Right lobe of liver (tissue), 6 donors: ENCODE data around the gene PTGFR. TPM values are rescaled to one million over a fixed set of nuclear protein-coding genes. Genes with fewer than 3 reads are reported as not detected.
A peak's percentile ranks its signal among the peaks of the same experiment; 100 is the strongest.

Experiments used
- ATAC-seq, 4 donors: fragments of 200-7000 bp; cut with Tn5 transposase; one replicate each; pipeline ENCODE4 v1.9.1; 2020; ENCODE audit warnings: mild to moderate bottlenecking in 4 of 4, moderate library complexity in 4 of 4
- DNase-seq, 3 donors: peaks; one replicate each; pipeline ENCODE4 v3.0.0-alpha.2; 2020
- H3K27ac ChIP-seq, 3 donors: fragments of 200-600 bp; one replicate each; pipeline ENCODE4 v1.8.0; 2022
- H3K27me3 ChIP-seq, 2 donors: fragments of 200-600 bp; one replicate each; pipeline ENCODE4 v1.8.0; 2022
- H3K36me3 ChIP-seq, 4 donors: fragments of 200-600 bp; sonication (generic) in 1 of 4; one replicate each; pipeline versions ENCODE4 v1.5.1 to v1.8.0; 2017 to 2022; ENCODE audit warnings: control low read depth in 1 of 4
- H3K4me1 ChIP-seq, 4 donors: fragments of 200-600 bp; sonication (generic) in 1 of 4; one replicate each; pipeline versions ENCODE4 v1.5.1 to v1.8.0; 2017 to 2022; ENCODE audit warnings: control low read depth in 1 of 4
- H3K4me3 ChIP-seq, 3 donors: fragments of 200-600 bp; one replicate each; pipeline ENCODE4 v1.8.0; 2022
- H3K9me3 ChIP-seq, 4 donors: fragments of 200-600 bp; sonication (generic) in 1 of 4; one replicate each; pipeline versions ENCODE4 v1.5.1 to v1.8.0; 2017 to 2022; ENCODE audit warnings: control low read depth in 1 of 4
- CTCF ChIP-seq, 4 donors: fragments of 200-600 bp in 3 of 4; fragments of 450-650 bp in 1 of 4; IDR thresholded peaks; one replicate each; pipeline versions ENCODE4 v1.5.1 to v1.8.0; 2016 to 2022; ENCODE audit warnings: antibody characterized with exemption in 4 of 4, mild to moderate bottlenecking in 2 of 4
- POLR2A ChIP-seq: fragments of 450-650 bp; IDR thresholded peaks from one replicate; pipeline ENCODE4 v1.6.1; 2017; ENCODE audit warnings: antibody characterized with exemption, mild to moderate bottlenecking
- WGBS: methylation state at CpG from one replicate; pipeline ENCODE4 v1.1.6; 2018; ENCODE audit warnings: low coverage, low lambda C conversion rate; ENCODE audit not compliant: insufficient coverage; ENCODE audit errors: missing lambda C conversion rate; 5-methylcytosine and 5-hydroxymethylcytosine counted together
- intact Hi-C, 2 donors: fragments of 100-400 bp; cut with DNase I; formaldehyde crosslinking; loops; one replicate each; pipeline versions ENCODE4 v1.11.2 to v1.14.1; 2022
- total RNA-seq, 6 experiments: library from RNA; depleted of rRNA in 2 of 6; stranded (reverse); fragments of >200 nt in 2 of 6; fragmentation: NEBNext Ultra II Directional in 3 of 6; extraction: Animal tissue kit (Norgen Biotek cat#: 25700) in 3 of 6; gene quantifications; one replicate each; pipeline versions ENCODE4 v1.1.0 to v1.2.4, GENCODE V29; 2016 to 2023
- donor health status: DM: no; HTN: yes; CAD: no.
- donor health status: DM: no; HTN: no; CAD: no.
- donor health status: DM: no; HTN: no; CAD: no.
- donor health status: DM: no; HTN: yes; CAD: no.
- donor health status: DM: no; HTN: yes; CAD: no.

The PTGFR gene
- total RNA-seq, 6 experiments from 2014 or later, result 0.95 to 10.5 (median 2.8) TPM

- Histone ChIP-seq H3K36me3 (no peaks in the 10 kb centered on the region), H3K27ac (no peak overlapping the region), H3K9me3 (no peaks in the 10 kb centered on the region), H3K4me1 (no peaks in the 10 kb centered on the region), H3K27me3 (no peaks in the 10 kb centered on the region), H3K4me3 (no peak overlapping the region)
- DNase-seq (no peak), ATAC-seq (no peak)
- WGBS, result 100% methylated on average over 1 of the region's 1 CpG
- TF ChIP-seq POLR2A, result no peak
- no peak for TF ChIP-seq CTCF (IDR thresholded peaks at IDR 0.05)
- intact Hi-C loops, result no loop called here
These were observed 25.6 kb upstream of the PTGFR start for GRCh38 chr1:78465143-78465542.

- DNase-seq, result no peak
- intact Hi-C loops, result no loop called here
These were observed 22.3 kb upstream of the PTGFR start for GRCh38 chr1:78468521-78468920.

GRCh38 chr1:78469576-78469975, 21.2 kb upstream of the PTGFR start:
- ATAC-seq, result no peak
- Histone ChIP-seq H3K36me3 (no peaks in the 10 kb centered on the region), H3K4me1 (peaks cover 0 to 29% (median 13%) of the 10 kb centered on the region in 4 donors), H3K9me3 (no peaks in the 10 kb centered on the region), H3K27me3 (no peaks in the 10 kb centered on the region), H3K27ac (no peak overlapping the region), H3K4me3 (no peak overlapping the region)
- WGBS, result 40% methylated on average over 1 of the region's 1 CpG
- no peak for DNase-seq
- intact Hi-C loops, result no loop called here
- no peak for TF ChIP-seq CTCF (IDR thresholded peaks at IDR 0.05)
- no peak for TF ChIP-seq POLR2A

More at GRCh38 chr1:78468521-78468920, 22.3 kb upstream of the PTGFR start:
- no peaks in the 10 kb centered on the region for H3K27me3 ChIP-seq
- H3K4me3 ChIP-seq, result no peak overlapping the region
- peaks cover 0 to 18% (median 7%) of the 10 kb centered on the region in 4 donors for H3K4me1 ChIP-seq
- 100% methylated on average over 1 of the region's 1 CpG for WGBS
- no peaks in the 10 kb centered on the region for H3K9me3 ChIP-seq
- H3K36me3 ChIP-seq, result no peaks in the 10 kb centered on the region
- TF ChIP-seq CTCF (IDR thresholded peaks at IDR 0.05), result no peak
- no peak for TF ChIP-seq POLR2A
- ATAC-seq, result no peak
- no peak overlapping the region for H3K27ac ChIP-seq

- TF ChIP-seq POLR2A (no peak), CTCF (IDR thresholded peaks at IDR 0.05) (no peak)
- DNase-seq (no peak), ATAC-seq (peak in 3 of 4 donors; percentile 2 to 42 (median 24))
- H3K9me3 ChIP-seq, result no peaks in the 10 kb centered on the region
- H3K27ac ChIP-seq, result peak overlapping the region in 2 of 3 donors; percentile 23 to 63
- no peaks in the 10 kb centered on the region for H3K36me3 ChIP-seq
- WGBS, result 9% methylated on average over 2 of the region's 2 CpGs
- no peaks in the 10 kb centered on the region for H3K27me3 ChIP-seq
- no peak overlapping the region for H3K4me3 ChIP-seq
- intact Hi-C loops, result no loop called here
- peaks cover 0 to 49% (median 15%) of the 10 kb centered on the region in 4 donors for H3K4me1 ChIP-seq
These were observed 18.7 kb upstream of the PTGFR start for GRCh38 chr1:78471890-78472620.
